Measurements from ENCODE around the gene MUC22. TPM values are rescaled to one million over a fixed set of nuclear protein-coding genes. Genes with fewer than 3 reads are reported as not detected.
"Not testable (repeated sequence)": the region's sequence is repeated elsewhere in the genome, so short reads cannot be mapped to it uniquely, and the experiment has no call there.

MUC22 gene
- total and polyA plus RNA-seq, 4 experiments from 2014 or later, result not detected

GRCh38 chr6:30969171-30969570 is 41.1 kb upstream of the MUC22 start:
- H3K27ac Mint-ChIP-seq; intact Hi-C loops (cut with micrococcal nuclease); CTCF ChIA-PET (ENCODE audit: partially characterized antibody); H3K4me1 ChIP-seq (ENCODE audit: insufficient read depth, low read length); H3K36me3 ChIP-seq (ENCODE audit: insufficient read depth, low read length); DNase-seq; H3K4me3 Mint-ChIP-seq; H3K36me3 Mint-ChIP-seq; H3K4me3 ChIP-seq (ENCODE audit: low read length in 2 of 2); H3K27me3 ChIP-seq (ENCODE audit: insufficient read depth, low read length); H3K9me3 Mint-ChIP-seq; H3K27ac ChIP-seq (ENCODE audit: low read depth, low read length); H3K9me3 ChIP-seq (ENCODE audit: control insufficient read depth in 1 of 2, low read length in 2 of 2): not testable (repeated sequence)
- POLR2A ChIA-PET (ENCODE audit: partially characterized antibody), result interaction anchor here (1.0 kb wide), 1 partner anchor 13 kb away, joined by 3 read pairs; no protein-coding TSS in a partner anchor
- Mint-ChIP-seq H3K4me1 (peaks cover 6 to 10% (median 10%) of the 10 kb centered on the region in 4 donors), H3K27me3 (peaks cover 18 to 31% of the 10 kb centered on the region in 2 donors)

- CTCF ChIA-PET (ENCODE audit: partially characterized antibody), result no interaction called here
- peaks cover 0 to 2% (median 0%) of the 10 kb centered on the region in 4 donors for H3K4me1 Mint-ChIP-seq
- H3K36me3 Mint-ChIP-seq, result no peaks in the 10 kb centered on the region
- H3K4me3 Mint-ChIP-seq, result no peak overlapping the region
- DNase-seq, result no peak
- H3K9me3 Mint-ChIP-seq, result no peaks in the 10 kb centered on the region
- Histone ChIP-seq H3K4me3 (ENCODE audit: low read length in 2 of 2) (no peak overlapping the region), H3K36me3 (ENCODE audit: insufficient read depth, low read length) (no peaks in the 10 kb centered on the region), H3K27ac (ENCODE audit: low read depth, low read length) (no peak overlapping the region), H3K4me1 (ENCODE audit: insufficient read depth, low read length) (no peaks in the 10 kb centered on the region), H3K27me3 (ENCODE audit: insufficient read depth, low read length) (no peaks in the 10 kb centered on the region), H3K9me3 (ENCODE audit: control insufficient read depth in 1 of 2, low read length in 2 of 2) (no peaks in the 10 kb centered on the region)
- intact Hi-C loops (cut with micrococcal nuclease), result no loop called here
- H3K27ac Mint-ChIP-seq, result no peak overlapping the region
- POLR2A ChIA-PET (ENCODE audit: partially characterized antibody), result no interaction called here
- H3K27me3 Mint-ChIP-seq, result peaks cover 12 to 21% of the 10 kb centered on the region in 2 donors
These were observed 39.3 kb upstream of the MUC22 start for GRCh38 chr6:30970946-30971345.

- CTCF ChIA-PET (ENCODE audit: partially characterized antibody), result no interaction called here
- no peaks in the 10 kb centered on the region for H3K27me3 ChIP-seq (ENCODE audit: insufficient read depth, low read length)
- H3K36me3 ChIP-seq (ENCODE audit: insufficient read depth, low read length), result no peaks in the 10 kb centered on the region
- Mint-ChIP-seq H3K27me3 (peaks cover 13 to 22% of the 10 kb centered on the region in 2 donors), H3K36me3 (no peaks in the 10 kb centered on the region), H3K9me3 (no peaks in the 10 kb centered on the region), H3K4me3 (no peak overlapping the region), H3K27ac (no peak overlapping the region), H3K4me1 (no peaks in the 10 kb centered on the region)
- no peak overlapping the region for H3K4me3 ChIP-seq (ENCODE audit: low read length in 2 of 2)
- POLR2A ChIA-PET (ENCODE audit: partially characterized antibody), result no interaction called here
- DNase-seq, result no peak
- H3K9me3 ChIP-seq (ENCODE audit: control insufficient read depth in 1 of 2, low read length in 2 of 2), result no peaks in the 10 kb centered on the region
- no peaks in the 10 kb centered on the region for H3K4me1 ChIP-seq (ENCODE audit: insufficient read depth, low read length)
- intact Hi-C loops (cut with micrococcal nuclease), result no loop called here
- no peak overlapping the region for H3K27ac ChIP-seq (ENCODE audit: low read depth, low read length)
These were observed 37.5 kb upstream of the MUC22 start for GRCh38 chr6:30972816-30973215.

GRCh38 chr6:30974490-30975252 is 35.6 kb upstream of the MUC22 start:
- CTCF ChIA-PET (ENCODE audit: partially characterized antibody), result no interaction called here
- Histone ChIP-seq H3K27ac (ENCODE audit: low read depth, low read length) (no peak overlapping the region), H3K9me3 (ENCODE audit: control insufficient read depth in 1 of 2, low read length in 2 of 2) (no peaks in the 10 kb centered on the region), H3K4me1 (ENCODE audit: insufficient read depth, low read length) (no peaks in the 10 kb centered on the region), H3K27me3 (ENCODE audit: insufficient read depth, low read length) (no peaks in the 10 kb centered on the region), H3K36me3 (ENCODE audit: insufficient read depth, low read length) (no peaks in the 10 kb centered on the region), H3K4me3 (ENCODE audit: low read length in 2 of 2) (no peak overlapping the region)
- no peak for DNase-seq
- Mint-ChIP-seq H3K9me3 (no peaks in the 10 kb centered on the region), H3K27ac (no peak overlapping the region), H3K27me3 (peaks cover 14 to 25% of the 10 kb centered on the region in 2 donors), H3K36me3 (no peaks in the 10 kb centered on the region), H3K4me3 (no peak overlapping the region), H3K4me1 (no peaks in the 10 kb centered on the region)
- POLR2A ChIA-PET (ENCODE audit: partially characterized antibody), result no interaction called here
- intact Hi-C loops (cut with micrococcal nuclease), result no loop called here

- POLR2A ChIA-PET (ENCODE audit: partially characterized antibody), result no interaction called here
These were observed 31.1 kb upstream of the MUC22 start for GRCh38 chr6:30979141-30979540.

GRCh38 chr6:30979690-30980089 is 30.6 kb upstream of the MUC22 start:
- DNase-seq, result no peak
- no peaks in the 10 kb centered on the region for H3K4me1 ChIP-seq (ENCODE audit: insufficient read depth, low read length)
- no peaks in the 10 kb centered on the region for H3K36me3 ChIP-seq (ENCODE audit: insufficient read depth, low read length)
- intact Hi-C loops (cut with micrococcal nuclease), result no loop called here
- Mint-ChIP-seq H3K9me3 (no peaks in the 10 kb centered on the region), H3K36me3 (no peaks in the 10 kb centered on the region), H3K4me1 (peaks cover 0 to 2% (median under 1%) of the 10 kb centered on the region in 4 donors), H3K27ac (no peak overlapping the region), H3K27me3 (peaks cover 29 to 32% of the 10 kb centered on the region in 2 donors), H3K4me3 (no peak overlapping the region)
- H3K9me3 ChIP-seq (ENCODE audit: control insufficient read depth in 1 of 2, low read length in 2 of 2), result no peaks in the 10 kb centered on the region
- H3K4me3 ChIP-seq (ENCODE audit: low read length in 2 of 2), result no peak overlapping the region
- H3K27me3 ChIP-seq (ENCODE audit: insufficient read depth, low read length), result no peaks in the 10 kb centered on the region
- H3K27ac ChIP-seq (ENCODE audit: low read depth, low read length), result no peak overlapping the region
- ChIA-PET POLR2A (ENCODE audit: partially characterized antibody) (no interaction called here), CTCF (ENCODE audit: partially characterized antibody) (no interaction called here)

More at GRCh38 chr6:30979141-30979540, 31.1 kb upstream of the MUC22 start:
- H3K4me1 ChIP-seq (ENCODE audit: insufficient read depth, low read length), result no peaks in the 10 kb centered on the region
- no peak overlapping the region for H3K4me3 Mint-ChIP-seq
- peaks cover 29 to 32% of the 10 kb centered on the region in 2 donors for H3K27me3 Mint-ChIP-seq
- intact Hi-C loops (cut with micrococcal nuclease), result no loop called here
- no peaks in the 10 kb centered on the region for H3K36me3 ChIP-seq (ENCODE audit: insufficient read depth, low read length)
- H3K9me3 ChIP-seq (ENCODE audit: control insufficient read depth in 1 of 2, low read length in 2 of 2), result no peaks in the 10 kb centered on the region
- H3K27me3 ChIP-seq (ENCODE audit: insufficient read depth, low read length), result no peaks in the 10 kb centered on the region
- H3K27ac Mint-ChIP-seq, result no peak overlapping the region
- no peaks in the 10 kb centered on the region for H3K36me3 Mint-ChIP-seq
- no peak for DNase-seq
- no peak overlapping the region for H3K27ac ChIP-seq (ENCODE audit: low read depth, low read length)
- CTCF ChIA-PET (ENCODE audit: partially characterized antibody), result interaction anchor here (0.6 kb wide), 1 partner anchor 63 kb away, joined by 3 read pairs; no protein-coding TSS in a partner anchor
- H3K9me3 Mint-ChIP-seq, result no peaks in the 10 kb centered on the region
- H3K4me1 Mint-ChIP-seq, result peaks cover 0 to 2% (median under 1%) of the 10 kb centered on the region in 4 donors
- no peak overlapping the region for H3K4me3 ChIP-seq (ENCODE audit: low read length in 2 of 2)

GRCh38 chr6:30981942-30982772 is 28.1 kb upstream of the MUC22 start:
- no peak for DNase-seq
- no peaks in the 10 kb centered on the region for H3K36me3 ChIP-seq (ENCODE audit: insufficient read depth, low read length)
- H3K4me3 Mint-ChIP-seq, result peak overlapping the region in 1 of 8 donors; percentile 13
- CTCF ChIA-PET (ENCODE audit: partially characterized antibody), result interaction anchor here (1.2 kb wide), 1 partner anchor 105 kb away, joined by 3 read pairs; no protein-coding TSS in a partner anchor
- H3K27me3 ChIP-seq (ENCODE audit: insufficient read depth, low read length), result no peaks in the 10 kb centered on the region
- POLR2A ChIA-PET (ENCODE audit: partially characterized antibody), result no interaction called here
- H3K27ac ChIP-seq (ENCODE audit: low read depth, low read length), result no peak overlapping the region
- peaks cover 0 to 2% (median under 1%) of the 10 kb centered on the region in 4 donors for H3K4me1 Mint-ChIP-seq
- H3K4me3 ChIP-seq (ENCODE audit: low read length in 2 of 2), result no peak overlapping the region
- peaks cover 29 to 33% of the 10 kb centered on the region in 2 donors for H3K27me3 Mint-ChIP-seq
- H3K9me3 Mint-ChIP-seq, result no peaks in the 10 kb centered on the region
- no peaks in the 10 kb centered on the region for H3K9me3 ChIP-seq (ENCODE audit: control insufficient read depth in 1 of 2, low read length in 2 of 2)
- H3K27ac Mint-ChIP-seq, result peak overlapping the region in 1 of 7 donors; percentile 10
- intact Hi-C loops (cut with micrococcal nuclease), result no loop called here
- no peaks in the 10 kb centered on the region for H3K4me1 ChIP-seq (ENCODE audit: insufficient read depth, low read length)
- no peaks in the 10 kb centered on the region for H3K36me3 Mint-ChIP-seq

Measured in CD4-positive, alpha-beta memory T cell (primary cell).